ENCODE data around the gene ADGRF1.

GRCh38 chr6:47070461-47070860, 28.3 kb upstream of the ADGRF1 start:
- TF ChIP-seq, protein P1, sequence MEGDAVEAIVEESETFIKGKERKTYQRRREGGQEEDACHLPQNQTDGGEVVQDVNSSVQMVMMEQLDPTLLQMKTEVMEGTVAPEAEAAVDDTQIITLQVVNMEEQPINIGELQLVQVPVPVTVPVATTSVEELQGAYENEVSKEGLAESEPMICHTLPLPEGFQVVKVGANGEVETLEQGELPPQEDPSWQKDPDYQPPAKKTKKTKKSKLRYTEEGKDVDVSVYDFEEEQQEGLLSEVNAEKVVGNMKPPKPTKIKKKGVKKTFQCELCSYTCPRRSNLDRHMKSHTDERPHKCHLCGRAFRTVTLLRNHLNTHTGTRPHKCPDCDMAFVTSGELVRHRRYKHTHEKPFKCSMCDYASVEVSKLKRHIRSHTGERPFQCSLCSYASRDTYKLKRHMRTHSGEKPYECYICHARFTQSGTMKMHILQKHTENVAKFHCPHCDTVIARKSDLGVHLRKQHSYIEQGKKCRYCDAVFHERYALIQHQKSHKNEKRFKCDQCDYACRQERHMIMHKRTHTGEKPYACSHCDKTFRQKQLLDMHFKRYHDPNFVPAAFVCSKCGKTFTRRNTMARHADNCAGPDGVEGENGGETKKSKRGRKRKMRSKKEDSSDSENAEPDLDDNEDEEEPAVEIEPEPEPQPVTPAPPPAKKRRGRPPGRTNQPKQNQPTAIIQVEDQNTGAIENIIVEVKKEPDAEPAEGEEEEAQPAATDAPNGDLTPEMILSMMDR (IDR thresholded peaks at IDR 0.05) = no peak
- no peak for TF ChIP-seq POLR2A (IDR thresholded peaks at IDR 0.05)
